ENCODE results near the gene RNASE1. TPM values are rescaled to one million over a fixed set of nuclear protein-coding genes. Genes with fewer than 3 reads are reported as not detected.

Gene RNASE1
- polyA plus RNA-seq, 1 experiment: not detected

DNA sequence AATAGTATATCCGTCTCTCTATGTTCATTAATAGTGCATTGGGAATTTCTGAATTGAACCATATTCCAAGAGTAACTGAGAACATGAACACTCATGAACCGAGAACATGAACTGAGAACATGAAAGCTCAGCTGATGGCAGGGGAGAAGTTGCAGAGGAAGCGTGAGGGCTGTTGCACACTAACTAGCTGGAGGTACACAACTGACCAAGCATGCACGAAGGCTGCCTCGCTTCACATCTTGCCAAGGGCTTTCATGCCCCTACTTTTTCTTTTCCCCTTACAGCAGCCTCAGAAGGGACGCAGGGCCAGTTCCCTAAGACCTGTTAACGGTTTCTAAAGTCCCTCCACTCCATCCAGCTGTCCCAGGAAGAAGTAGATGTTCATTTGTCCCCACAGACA, 4.3 kb downstream of the RNASE1 start:
- Histone ChIP-seq H3K27me3 (ENCODE audit: control insufficient read depth, insufficient read depth, low read length) (no peaks in the 10 kb centered on the region), H3K4me3 (ENCODE audit: low read depth, low read length) (no peak overlapping the region), H3K36me3 (ENCODE audit: control insufficient read depth, insufficient read depth, low read length) (no peaks in the 10 kb centered on the region)
- ChIA-PET CTCF (interaction anchor here (0.9 to 1.2 kb wide), 2 partner anchors 11 to 49 kb away, joined by 3 to 5 read pairs; no protein-coding TSS in a partner anchor), POLR2A (no interaction called here)
- DNase-seq (ENCODE audit: low read depth): no peak
- TF ChIP-seq, protein P1, sequence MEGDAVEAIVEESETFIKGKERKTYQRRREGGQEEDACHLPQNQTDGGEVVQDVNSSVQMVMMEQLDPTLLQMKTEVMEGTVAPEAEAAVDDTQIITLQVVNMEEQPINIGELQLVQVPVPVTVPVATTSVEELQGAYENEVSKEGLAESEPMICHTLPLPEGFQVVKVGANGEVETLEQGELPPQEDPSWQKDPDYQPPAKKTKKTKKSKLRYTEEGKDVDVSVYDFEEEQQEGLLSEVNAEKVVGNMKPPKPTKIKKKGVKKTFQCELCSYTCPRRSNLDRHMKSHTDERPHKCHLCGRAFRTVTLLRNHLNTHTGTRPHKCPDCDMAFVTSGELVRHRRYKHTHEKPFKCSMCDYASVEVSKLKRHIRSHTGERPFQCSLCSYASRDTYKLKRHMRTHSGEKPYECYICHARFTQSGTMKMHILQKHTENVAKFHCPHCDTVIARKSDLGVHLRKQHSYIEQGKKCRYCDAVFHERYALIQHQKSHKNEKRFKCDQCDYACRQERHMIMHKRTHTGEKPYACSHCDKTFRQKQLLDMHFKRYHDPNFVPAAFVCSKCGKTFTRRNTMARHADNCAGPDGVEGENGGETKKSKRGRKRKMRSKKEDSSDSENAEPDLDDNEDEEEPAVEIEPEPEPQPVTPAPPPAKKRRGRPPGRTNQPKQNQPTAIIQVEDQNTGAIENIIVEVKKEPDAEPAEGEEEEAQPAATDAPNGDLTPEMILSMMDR (IDR thresholded peaks at IDR 0.05; ENCODE audit: insufficient read depth, low read depth, low read length): no peak

DNA sequence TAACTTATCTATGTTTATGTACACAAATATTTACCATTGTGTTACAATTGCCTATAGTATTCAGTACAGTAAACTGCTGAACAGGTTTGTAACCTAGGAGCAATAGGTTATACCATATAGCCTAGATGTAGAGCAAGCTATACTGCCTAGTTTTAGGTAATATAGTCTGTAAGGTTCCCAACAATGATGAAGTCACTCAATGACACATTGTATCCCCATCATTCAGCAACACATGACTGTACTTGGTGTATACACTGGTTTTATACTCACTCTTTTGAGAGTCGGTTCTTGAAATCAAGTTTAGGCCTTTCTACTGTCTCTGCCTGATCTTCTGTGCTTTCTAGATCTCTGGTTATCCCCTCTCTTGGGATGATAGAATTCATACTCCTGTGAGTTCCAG, 5.5 kb downstream of the RNASE1 start:
- ChIA-PET CTCF (no interaction called here), POLR2A (no interaction called here)
- Histone ChIP-seq H3K27me3 (ENCODE audit: control insufficient read depth, insufficient read depth, low read length) (no peaks in the 10 kb centered on the region), H3K4me3 (ENCODE audit: low read depth, low read length) (no peak overlapping the region), H3K36me3 (ENCODE audit: control insufficient read depth, insufficient read depth, low read length) (no peaks in the 10 kb centered on the region)
- DNase-seq (ENCODE audit: low read depth): no peak
- TF ChIP-seq, protein P1 (IDR thresholded peaks at IDR 0.05; ENCODE audit: insufficient read depth, low read depth, low read length): no peak

DNA sequence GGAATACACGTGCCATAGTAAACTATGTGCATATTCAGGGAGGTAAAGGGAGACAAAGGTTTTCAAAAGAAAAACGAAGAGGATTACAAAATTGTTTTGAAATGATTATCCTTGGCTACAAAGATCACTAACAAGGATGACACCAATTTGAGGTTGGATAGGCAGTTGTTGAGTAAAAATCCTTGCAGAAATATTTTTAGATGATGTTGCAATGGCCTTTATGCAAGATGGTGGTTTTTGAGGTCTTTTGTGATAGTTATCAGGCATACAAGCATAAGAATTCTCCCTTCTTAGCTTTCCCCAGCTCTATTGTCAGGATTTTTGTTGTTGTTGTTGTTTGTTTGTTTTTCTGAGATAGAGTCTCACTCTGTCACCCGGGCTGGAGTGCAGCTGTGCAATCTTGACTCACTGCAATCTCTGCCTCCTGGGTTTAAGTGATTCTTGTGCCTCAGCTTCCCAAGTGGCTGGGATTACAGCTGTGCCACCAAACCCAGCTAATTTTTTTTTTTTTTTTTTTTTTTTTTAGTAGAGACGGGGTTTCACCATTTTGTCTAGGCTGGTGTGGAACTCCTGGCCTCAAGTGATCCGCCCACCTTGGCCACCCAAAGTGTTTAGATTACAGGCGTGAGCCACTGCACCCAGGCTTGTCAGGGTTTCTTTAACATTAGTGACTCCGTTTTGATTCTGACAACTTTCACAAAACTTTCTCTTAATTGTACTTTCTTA, 7.8 kb downstream of the RNASE1 start:
- Histone ChIP-seq H3K27me3 (ENCODE audit: control insufficient read depth, insufficient read depth, low read length) (no peaks in the 10 kb centered on the region), H3K4me3 (ENCODE audit: low read depth, low read length) (no peak overlapping the region), H3K36me3 (ENCODE audit: control insufficient read depth, insufficient read depth, low read length) (no peaks in the 10 kb centered on the region)
- ChIA-PET POLR2A (no interaction called here), CTCF (interaction anchor here (0.6 kb wide), 1 partner anchor 109 kb away, joined by 3 read pairs; no protein-coding TSS in a partner anchor)
- DNase-seq (ENCODE audit: low read depth): no peak
- TF ChIP-seq, protein P1 (IDR thresholded peaks at IDR 0.05; ENCODE audit: insufficient read depth, low read depth, low read length): no peak

DNA sequence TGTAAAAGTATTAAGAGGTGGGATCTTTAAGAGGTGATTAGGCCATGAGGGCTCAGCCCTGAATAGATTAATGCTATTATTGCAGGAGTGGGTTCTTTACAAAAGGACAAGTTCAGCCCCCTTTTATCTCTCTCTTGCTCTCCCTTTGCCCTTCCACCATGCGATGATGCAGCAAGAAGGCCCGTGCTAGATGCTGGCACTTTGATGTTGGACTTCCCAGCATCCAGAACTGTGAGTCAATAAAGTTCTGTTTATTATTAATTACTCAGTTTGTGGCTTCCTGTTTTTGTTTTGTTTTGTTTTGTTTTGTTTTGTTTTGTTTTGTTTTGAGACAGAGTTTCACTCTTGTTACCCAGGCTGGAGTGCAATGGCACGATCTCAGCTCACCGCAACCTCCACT, 10.1 kb downstream of the RNASE1 start:
- ChIA-PET POLR2A (no interaction called here), CTCF (no interaction called here)
- H3K36me3 ChIP-seq (ENCODE audit: control insufficient read depth, insufficient read depth, low read length): no peaks in the 10 kb centered on the region
- no peak for DNase-seq (ENCODE audit: low read depth)
- TF ChIP-seq, protein P1 (IDR thresholded peaks at IDR 0.05; ENCODE audit: insufficient read depth, low read depth, low read length): no peak
- no peak overlapping the region for H3K4me3 ChIP-seq (ENCODE audit: low read depth, low read length)
- no peaks in the 10 kb centered on the region for H3K27me3 ChIP-seq (ENCODE audit: control insufficient read depth, insufficient read depth, low read length)

DNA sequence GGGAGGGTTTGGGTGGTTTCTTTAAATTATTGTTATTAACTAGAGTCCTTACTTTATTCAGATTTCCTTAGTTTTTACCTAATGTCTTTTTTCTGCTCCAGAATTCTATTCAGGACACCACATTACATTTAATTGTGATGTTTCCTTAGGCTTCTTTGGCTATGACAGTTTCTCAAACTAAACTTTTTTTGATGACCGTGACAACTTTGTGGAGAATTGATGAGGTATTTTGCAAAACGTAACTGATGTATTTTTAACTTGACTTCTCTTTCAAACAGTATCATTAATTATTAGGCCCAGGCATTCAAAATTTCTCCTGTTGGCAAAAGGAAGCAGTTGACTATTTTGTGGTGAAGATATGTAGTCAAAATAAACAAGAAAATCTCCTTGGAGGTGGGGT, 11.0 kb downstream of the RNASE1 start:
- DNase-seq (ENCODE audit: low read depth): no peak
- CTCF ChIA-PET: interaction anchor here (0.6 kb wide), 1 partner anchor 28 kb away, joined by 3 read pairs; no protein-coding TSS in a partner anchor
- H3K27me3 ChIP-seq (ENCODE audit: control insufficient read depth, insufficient read depth, low read length): no peaks in the 10 kb centered on the region
- no peaks in the 10 kb centered on the region for H3K36me3 ChIP-seq (ENCODE audit: control insufficient read depth, insufficient read depth, low read length)
- POLR2A ChIA-PET: no interaction called here
- no peak overlapping the region for H3K4me3 ChIP-seq (ENCODE audit: low read depth, low read length)
- TF ChIP-seq, protein P1 (IDR thresholded peaks at IDR 0.05; ENCODE audit: insufficient read depth, low read depth, low read length): no peak
